Measurements from ENCODE around the gene LY86.

The LY86 gene

GRCh38 chr6:6688951-6689350 lies 100.4 kb downstream of the LY86 start:
- TF ChIP-seq, protein P1, sequence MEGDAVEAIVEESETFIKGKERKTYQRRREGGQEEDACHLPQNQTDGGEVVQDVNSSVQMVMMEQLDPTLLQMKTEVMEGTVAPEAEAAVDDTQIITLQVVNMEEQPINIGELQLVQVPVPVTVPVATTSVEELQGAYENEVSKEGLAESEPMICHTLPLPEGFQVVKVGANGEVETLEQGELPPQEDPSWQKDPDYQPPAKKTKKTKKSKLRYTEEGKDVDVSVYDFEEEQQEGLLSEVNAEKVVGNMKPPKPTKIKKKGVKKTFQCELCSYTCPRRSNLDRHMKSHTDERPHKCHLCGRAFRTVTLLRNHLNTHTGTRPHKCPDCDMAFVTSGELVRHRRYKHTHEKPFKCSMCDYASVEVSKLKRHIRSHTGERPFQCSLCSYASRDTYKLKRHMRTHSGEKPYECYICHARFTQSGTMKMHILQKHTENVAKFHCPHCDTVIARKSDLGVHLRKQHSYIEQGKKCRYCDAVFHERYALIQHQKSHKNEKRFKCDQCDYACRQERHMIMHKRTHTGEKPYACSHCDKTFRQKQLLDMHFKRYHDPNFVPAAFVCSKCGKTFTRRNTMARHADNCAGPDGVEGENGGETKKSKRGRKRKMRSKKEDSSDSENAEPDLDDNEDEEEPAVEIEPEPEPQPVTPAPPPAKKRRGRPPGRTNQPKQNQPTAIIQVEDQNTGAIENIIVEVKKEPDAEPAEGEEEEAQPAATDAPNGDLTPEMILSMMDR (conservative IDR thresholded peaks at IDR 0.05; ENCODE audit: low read depth, low read length), result no peak
- DNase-seq (ENCODE audit: low read depth), result no peak
- H3K4me3 ChIP-seq (ENCODE audit: low read length), result no peak overlapping the region

- TF ChIP-seq, protein P1 (conservative IDR thresholded peaks at IDR 0.05; ENCODE audit: low read depth, low read length), result no peak
- H3K4me3 ChIP-seq (ENCODE audit: low read length), result no peak overlapping the region
- DNase-seq (ENCODE audit: low read depth), result no peak
These were observed 101.1 kb downstream of the LY86 start for GRCh38 chr6:6689400-6690143.

- no peak for DNase-seq (ENCODE audit: low read depth)
- TF ChIP-seq, protein P1 (conservative IDR thresholded peaks at IDR 0.05; ENCODE audit: low read depth, low read length), result no peak
- H3K4me3 ChIP-seq (ENCODE audit: low read length), result no peak overlapping the region
These were observed 101.6 kb downstream of the LY86 start for GRCh38 chr6:6690144-6690483.

- no peak for DNase-seq (ENCODE audit: low read depth)
- TF ChIP-seq, protein P1 (conservative IDR thresholded peaks at IDR 0.05; ENCODE audit: low read depth, low read length), result peak; percentile 10
- no peak overlapping the region for H3K4me3 ChIP-seq (ENCODE audit: low read length)
These were observed 105.9 kb downstream of the LY86 start for GRCh38 chr6:6694368-6694780.

GRCh38 chr6:6694825-6695624 lies 106.5 kb downstream of the LY86 start:
- TF ChIP-seq, protein P1 (conservative IDR thresholded peaks at IDR 0.05; ENCODE audit: low read depth, low read length), result no peak
- H3K4me3 ChIP-seq (ENCODE audit: low read length), result no peak overlapping the region
- no peak for DNase-seq (ENCODE audit: low read depth)

DNA sequence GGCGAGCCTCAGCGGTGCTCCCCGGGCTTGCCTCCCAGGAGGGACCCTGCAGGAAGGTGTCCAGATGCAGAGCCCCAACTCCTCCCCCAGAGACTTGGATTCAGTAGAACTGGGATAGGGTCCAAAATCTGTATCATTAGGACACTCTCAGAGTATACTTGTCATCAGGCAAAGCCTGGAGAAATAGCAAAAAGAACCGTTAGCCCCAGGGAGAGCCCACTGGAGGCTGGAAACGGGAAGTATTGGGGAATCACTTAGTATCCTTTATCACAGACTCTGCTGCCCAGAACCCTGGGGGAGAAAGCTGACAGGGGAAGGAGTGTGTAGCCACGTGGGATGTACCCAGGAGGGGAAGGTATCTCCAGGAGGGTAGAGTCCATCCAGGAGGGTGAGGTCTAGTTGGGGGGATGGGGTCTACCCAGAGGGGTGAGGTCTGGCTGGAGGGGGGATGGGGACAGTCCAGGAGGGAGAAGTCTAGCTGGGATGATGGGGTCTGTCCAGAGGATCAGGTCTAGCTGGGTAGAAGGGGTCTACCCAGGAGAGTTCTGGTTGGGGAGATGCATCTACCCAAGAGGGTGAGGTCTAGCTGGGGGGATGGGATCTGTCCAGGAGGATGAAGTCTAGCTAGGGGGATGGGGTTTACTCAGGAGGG lies 107.2 kb downstream of the LY86 start:
- H3K4me3 ChIP-seq (ENCODE audit: low read length), result no peak overlapping the region
- DNase-seq (ENCODE audit: low read depth), result no peak
- TF ChIP-seq, protein P1 (conservative IDR thresholded peaks at IDR 0.05; ENCODE audit: low read depth, low read length), result no peak

Measured in retinal pigment epithelial cell (primary cell).